Mucosa of stomach (tissue), 1 donor: ENCODE data around the gene MAGEB16.

Experiments
- H3K27me3 ChIP-seq: one replicate; pipeline ENCODE4 v1.7.0; 2013; ENCODE audit warnings: mild to moderate bottlenecking, low read length; ENCODE audit not compliant: control insufficient read depth, insufficient read depth
- H3K36me3 ChIP-seq: one replicate; pipeline ENCODE4 v1.7.0; 2013; ENCODE audit warnings: low read length; ENCODE audit not compliant: control insufficient read depth, insufficient read depth
- H3K4me1 ChIP-seq: one replicate; pipeline ENCODE4 v1.7.0; 2013; ENCODE audit warnings: mild to moderate bottlenecking, low read length; ENCODE audit not compliant: control insufficient read depth, insufficient read depth
- H3K4me3 ChIP-seq: one replicate; pipeline ENCODE4 v1.7.0; 2013; ENCODE audit warnings: low read length
- H3K9ac ChIP-seq: one replicate; pipeline ENCODE4 v1.7.0; 2013; ENCODE audit warnings: mild to moderate bottlenecking, low read length, moderate library complexity
- H3K9me3 ChIP-seq: one replicate; pipeline ENCODE4 v1.7.0; 2013; ENCODE audit warnings: mild to moderate bottlenecking, low read length, moderate library complexity; ENCODE audit not compliant: control insufficient read depth
- donor health status: Pancreatic carcinoma.

Gene MAGEB16

GRCh38 chrX:35798042-35798441, at the start of gene MAGEB16:
MAGEB16 (plus strand) TSS chrX:35798342; CDS start chrX:35802197, 3,855 bp downstream.
- H3K4me1 ChIP-seq, result no peaks in the 10 kb centered on the region
- H3K9ac ChIP-seq, result no peak within 1 kb of the TSS
- no peak within 1 kb of the TSS for H3K4me3 ChIP-seq
- no peaks in the 10 kb centered on the region for H3K9me3 ChIP-seq
- H3K36me3 ChIP-seq, result no peaks in the 10 kb centered on the region
- H3K27me3 ChIP-seq, result no peaks in the 10 kb centered on the region

- Histone ChIP-seq H3K9ac (no peak overlapping the region), H3K4me1 (no peaks in the 10 kb centered on the region), H3K27me3 (no peaks in the 10 kb centered on the region), H3K36me3 (no peaks in the 10 kb centered on the region), H3K4me3 (no peak overlapping the region), H3K9me3 (no peaks in the 10 kb centered on the region)
Observed at GRCh38 chrX:35773958-35774564, 24.1 kb upstream of the MAGEB16 start.

- no peaks in the 10 kb centered on the region for H3K4me1 ChIP-seq
- no peaks in the 10 kb centered on the region for H3K36me3 ChIP-seq
- no peaks in the 10 kb centered on the region for H3K27me3 ChIP-seq
- no peaks in the 10 kb centered on the region for H3K9me3 ChIP-seq
- H3K9ac ChIP-seq, result no peak overlapping the region
- H3K4me3 ChIP-seq, result no peak overlapping the region
Observed at GRCh38 chrX:35785075-35785474, 13.1 kb upstream of the MAGEB16 start.

- Histone ChIP-seq H3K4me3 (no peak overlapping the region), H3K27me3 (no peaks in the 10 kb centered on the region), H3K36me3 (no peaks in the 10 kb centered on the region), H3K4me1 (no peaks in the 10 kb centered on the region), H3K9ac (no peak overlapping the region), H3K9me3 (no peaks in the 10 kb centered on the region)
Observed at GRCh38 chrX:35786271-35786670, 11.9 kb upstream of the MAGEB16 start.

GRCh38 chrX:35787867-35788266, 10.3 kb upstream of the MAGEB16 start:
- Histone ChIP-seq H3K27me3 (no peaks in the 10 kb centered on the region), H3K9ac (no peak overlapping the region), H3K4me3 (no peak overlapping the region), H3K9me3 (no peaks in the 10 kb centered on the region), H3K4me1 (no peaks in the 10 kb centered on the region), H3K36me3 (no peaks in the 10 kb centered on the region)

GRCh38 chrX:35800474-35800873, 2.3 kb downstream of the MAGEB16 start:
- Histone ChIP-seq H3K4me3 (no peak overlapping the region), H3K9ac (no peak overlapping the region), H3K27me3 (no peaks in the 10 kb centered on the region), H3K36me3 (no peaks in the 10 kb centered on the region), H3K9me3 (no peaks in the 10 kb centered on the region), H3K4me1 (no peaks in the 10 kb centered on the region)

- Histone ChIP-seq H3K9ac (no peak overlapping the region), H3K27me3 (no peaks in the 10 kb centered on the region), H3K9me3 (no peaks in the 10 kb centered on the region), H3K4me3 (no peak overlapping the region), H3K4me1 (no peaks in the 10 kb centered on the region), H3K36me3 (no peaks in the 10 kb centered on the region)
Observed at GRCh38 chrX:35809781-35810180, 11.6 kb downstream of the MAGEB16 start.

GRCh38 chrX:35819241-35819640, 21.1 kb downstream of the MAGEB16 start:
- Histone ChIP-seq H3K9ac (no peak overlapping the region), H3K9me3 (no peaks in the 10 kb centered on the region), H3K36me3 (no peaks in the 10 kb centered on the region), H3K27me3 (no peaks in the 10 kb centered on the region), H3K4me3 (no peak overlapping the region), H3K4me1 (no peaks in the 10 kb centered on the region)

- Histone ChIP-seq H3K9me3 (no peaks in the 10 kb centered on the region), H3K27me3 (no peaks in the 10 kb centered on the region), H3K36me3 (no peaks in the 10 kb centered on the region), H3K9ac (no peak overlapping the region), H3K4me3 (no peak overlapping the region), H3K4me1 (peaks cover 3% of the 10 kb centered on the region)
Observed at GRCh38 chrX:35826503-35826902, 28.4 kb downstream of the MAGEB16 start.

- H3K4me1 ChIP-seq, result peaks cover 3% of the 10 kb centered on the region
- H3K27me3 ChIP-seq, result no peaks in the 10 kb centered on the region
- no peaks in the 10 kb centered on the region for H3K36me3 ChIP-seq
- no peaks in the 10 kb centered on the region for H3K9me3 ChIP-seq
- H3K4me3 ChIP-seq, result no peak overlapping the region
- H3K9ac ChIP-seq, result no peak overlapping the region
Observed at GRCh38 chrX:35829501-35829900, 31.4 kb downstream of the MAGEB16 start.

GRCh38 chrX:35841872-35842271, 43.7 kb downstream of the MAGEB16 start:
- Histone ChIP-seq H3K4me1 (no peaks in the 10 kb centered on the region), H3K9me3 (no peaks in the 10 kb centered on the region), H3K9ac (no peak overlapping the region), H3K4me3 (no peak overlapping the region), H3K27me3 (no peaks in the 10 kb centered on the region), H3K36me3 (no peaks in the 10 kb centered on the region)

- Histone ChIP-seq H3K27me3 (no peaks in the 10 kb centered on the region), H3K9ac (no peak overlapping the region), H3K36me3 (no peaks in the 10 kb centered on the region), H3K9me3 (no peaks in the 10 kb centered on the region), H3K4me3 (no peak overlapping the region), H3K4me1 (no peaks in the 10 kb centered on the region)
Observed at GRCh38 chrX:35842674-35843073, 44.5 kb downstream of the MAGEB16 start.

GRCh38 chrX:35847736-35848135, 49.6 kb downstream of the MAGEB16 start:
- H3K9ac ChIP-seq, result no peak overlapping the region
- no peaks in the 10 kb centered on the region for H3K9me3 ChIP-seq
- no peaks in the 10 kb centered on the region for H3K4me1 ChIP-seq
- no peaks in the 10 kb centered on the region for H3K27me3 ChIP-seq
- no peaks in the 10 kb centered on the region for H3K36me3 ChIP-seq
- H3K4me3 ChIP-seq, result no peak overlapping the region
